H9 (cell line): ENCODE measurements around the gene IQSEC1. TPM values are rescaled to one million over a fixed set of nuclear protein-coding genes. Genes with fewer than 3 reads are reported as not detected.

Experiments used
- DNase-seq: peaks from one replicate; pipeline ENCODE4 v3.0.0-alpha.2; 2017
- H2AFZ ChIP-seq: one replicate; pipeline ENCODE4 v1.6.1; 2013; ENCODE audit warnings: mild to moderate bottlenecking, low read length, control low read depth, moderate library complexity
- H2AK5ac ChIP-seq: 2 replicates; pipeline ENCODE4 v1.6.1; 2013; ENCODE audit warnings: low read length, control low read depth, mixed read lengths; ENCODE audit not compliant: insufficient read length
- H2BK120ac ChIP-seq: one replicate; pipeline ENCODE4 v1.6.1; 2013; ENCODE audit warnings: low read depth, mild to moderate bottlenecking, low read length, control low read depth, inconsistent platforms; ENCODE audit not compliant: poor library complexity, severe bottlenecking
- H2BK12ac ChIP-seq: 2 replicates; pipeline ENCODE4 v1.6.1; 2013; ENCODE audit warnings: low read length, control low read depth, mixed read lengths, low read depth; ENCODE audit not compliant: insufficient read length
- H2BK15ac ChIP-seq: 2 replicates; pipeline ENCODE4 v1.6.1; 2013; ENCODE audit warnings: low read depth, low read length, control low read depth
- H2BK20ac ChIP-seq: one replicate; pipeline ENCODE4 v1.6.1; 2013; ENCODE audit warnings: low read depth, mild to moderate bottlenecking, low read length, control low read depth, inconsistent platforms; ENCODE audit not compliant: poor library complexity, severe bottlenecking
- H2BK5ac ChIP-seq: 2 replicates; pipeline ENCODE4 v1.6.1; 2013; ENCODE audit warnings: low read length, control low read depth, mixed read lengths; ENCODE audit not compliant: insufficient read length
- H3K14ac ChIP-seq: 2 replicates; pipeline ENCODE4 v1.6.1; 2013; ENCODE audit warnings: low read length, control low read depth; ENCODE audit not compliant: insufficient read depth
- H3K18ac ChIP-seq: 2 replicates; pipeline ENCODE4 v1.6.1; 2013; ENCODE audit warnings: low read depth, mild to moderate bottlenecking, mixed read lengths, low read length, control low read depth; ENCODE audit not compliant: insufficient read length
- H3K23ac ChIP-seq: 2 replicates; pipeline ENCODE4 v1.6.1; 2013; ENCODE audit warnings: low read length, control low read depth, mixed read lengths, low read depth; ENCODE audit not compliant: insufficient read length
- H3K23me2 ChIP-seq: 2 replicates; pipeline ENCODE4 v1.6.1; 2013; ENCODE audit warnings: low read depth, mild to moderate bottlenecking, mixed read lengths, low read length, control low read depth; ENCODE audit not compliant: insufficient read length, poor library complexity, severe bottlenecking
- H3K27ac ChIP-seq: 2 replicates; pipeline ENCODE4 v1.5.1; 2013; ENCODE audit warnings: low read length, control low read depth, mixed read lengths, low read depth; ENCODE audit not compliant: insufficient read length
- H3K27me3 ChIP-seq: 2 replicates; pipeline ENCODE4 v1.6.1; 2013; ENCODE audit warnings: low read length, control low read depth, inconsistent platforms; ENCODE audit not compliant: insufficient read depth
- H3K4ac ChIP-seq: 2 replicates; pipeline ENCODE4 v1.6.1; 2013; ENCODE audit warnings: low read depth, mild to moderate bottlenecking, control low read depth, inconsistent platforms, low read length, moderate library complexity
- H3K4me1 ChIP-seq: 2 replicates; pipeline ENCODE4 v1.6.1; 2013; ENCODE audit warnings: low read length, control low read depth, inconsistent platforms; ENCODE audit not compliant: insufficient read depth
- H3K4me2 ChIP-seq: 2 replicates; pipeline ENCODE4 v1.6.1; 2013; ENCODE audit warnings: low read length, control low read depth, mixed read lengths; ENCODE audit not compliant: insufficient read length, insufficient read depth
- H3K56ac ChIP-seq: 2 replicates; pipeline ENCODE4 v1.6.1; 2013; ENCODE audit warnings: low read depth, mild to moderate bottlenecking, mixed read lengths, low read length, control low read depth; ENCODE audit not compliant: insufficient read length
- H3K79me1 ChIP-seq: 2 replicates; pipeline ENCODE4 v1.6.1; 2013; ENCODE audit warnings: low read depth, mild to moderate bottlenecking, moderate library complexity, low read length, control low read depth, inconsistent platforms; ENCODE audit not compliant: insufficient read depth, poor library complexity, severe bottlenecking
- H3K79me2 ChIP-seq: 2 replicates; pipeline ENCODE4 v1.6.1; 2013; ENCODE audit warnings: low read length, control low read depth, inconsistent platforms; ENCODE audit not compliant: insufficient read depth
- H3K9ac ChIP-seq: 2 replicates; pipeline ENCODE4 v1.6.1; 2013; ENCODE audit warnings: low read length, control low read depth, mixed read lengths; ENCODE audit not compliant: insufficient read length; ENCODE audit errors: extremely low read depth
- H3K9me3 ChIP-seq: one replicate; pipeline ENCODE4 v1.6.1; 2013; ENCODE audit warnings: low read depth, low read length, inconsistent platforms; ENCODE audit not compliant: control insufficient read depth
- H3T11ph ChIP-seq: one replicate; pipeline ENCODE4 v1.6.1; 2013; ENCODE audit warnings: mild to moderate bottlenecking, low read length, control low read depth, inconsistent platforms
- H4K20me1 ChIP-seq: one replicate; pipeline ENCODE4 v1.6.1; 2013; ENCODE audit not compliant: control insufficient read depth, insufficient read length, insufficient read depth
- H4K5ac ChIP-seq: 2 replicates; pipeline ENCODE4 v1.6.1; 2013; ENCODE audit warnings: low read depth, mild to moderate bottlenecking, mixed read lengths, low read length, control low read depth; ENCODE audit not compliant: insufficient read length
- H4K8ac ChIP-seq: replicated peaks from 2 replicates; pipeline ENCODE4 v1.6.1; 2013; ENCODE audit warnings: low read length, control low read depth, mixed read lengths, low read depth; ENCODE audit not compliant: insufficient read length
- H4K91ac ChIP-seq: 2 replicates; pipeline ENCODE4 v1.6.1; 2013; ENCODE audit warnings: low read depth, mild to moderate bottlenecking, moderate library complexity, mixed read lengths, low read length, control low read depth; ENCODE audit not compliant: insufficient read length
- H3K27ac Mint-ChIP-seq, 3 experiments: 2 replicates in 2 of 3; 3 replicates in 1 of 3; pipeline ENCODE4 v1.8.0; 2020 to 2021; ENCODE audit warnings: mixed read lengths in 3 of 3, mild to moderate bottlenecking in 1 of 3, moderate library complexity in 1 of 3
- H3K27me3 Mint-ChIP-seq: 2 replicates; pipeline ENCODE4 v1.8.0; 2021; ENCODE audit warnings: low read depth, mild to moderate bottlenecking, moderate library complexity, mixed read lengths
- H3K36me3 Mint-ChIP-seq, 3 experiments: 2 replicates in 2 of 3; 3 replicates in 1 of 3; pipeline ENCODE4 v1.8.0; 2020 to 2021; ENCODE audit warnings: low read depth in 3 of 3, mixed read lengths in 3 of 3; ENCODE audit not compliant: insufficient read depth in 1 of 3
- H3K4me1 Mint-ChIP-seq, 2 experiments: 2 replicates each; pipeline ENCODE4 v1.8.0; 2020; ENCODE audit warnings: mixed read lengths in 2 of 2
- H3K4me3 Mint-ChIP-seq, 2 experiments: 2 replicates in 1 of 2; 3 replicates in 1 of 2; pipeline ENCODE4 v1.8.0; 2020 to 2021; ENCODE audit warnings: mild to moderate bottlenecking in 2 of 2, mixed read lengths in 2 of 2, moderate library complexity in 1 of 2
- H3K9me3 Mint-ChIP-seq, 2 experiments: 2 replicates in 1 of 2; 3 replicates in 1 of 2; pipeline ENCODE4 v1.8.0; 2020; ENCODE audit warnings: mild to moderate bottlenecking in 2 of 2, mixed read lengths in 2 of 2, moderate library complexity in 1 of 2
- WGBS: extraction: QIAGEN DNeasy Blood & Tissue Kit; methylation state at CpG from one replicate; pipeline ENCODE4 v1.1.7; 2013; ENCODE audit warnings: missing lambda C conversion rate, low lambda C conversion rate, mixed read lengths; ENCODE audit not compliant: insufficient read length; ENCODE audit errors: extremely low coverage; 5-methylcytosine and 5-hydroxymethylcytosine counted together
- total RNA-seq: library from RNA; stranded (reverse); gene quantifications from 2 replicates; pipeline ENCODE4 v1.2.1, GENCODE V29; 2021
- TF ChIP-seq, protein P1 (sequence below): fragments of 200-600 bp; sonication (generic); conservative IDR thresholded peaks from 3 replicates; pipeline ENCODE4 v1.8.0; 2021; ENCODE audit warnings: antibody characterized with exemption, mild to moderate bottlenecking

The IQSEC1 gene
- total RNA-seq, 1 experiment from 2014 or later = 19.1 TPM

GRCh38 chr3:12908859-12909258 lies 164.4 kb downstream of the IQSEC1 start:
- Histone ChIP-seq H2BK12ac (no peak overlapping the region), H2BK20ac (no peak overlapping the region), H3K23ac (no peak overlapping the region), H3K4ac (no peak overlapping the region), H3T11ph (no peak overlapping the region), H3K14ac (no peak overlapping the region), H2BK5ac (no peak overlapping the region), H3K79me1 (no peaks in the 10 kb centered on the region), H3K4me1 (no peaks in the 10 kb centered on the region), H3K9me3 (no peaks in the 10 kb centered on the region), H3K79me2 (no peaks in the 10 kb centered on the region), H4K8ac (no peak overlapping the region), H4K91ac (no peak overlapping the region), H3K4me2 (no peak overlapping the region), H4K5ac (no peak overlapping the region), H2AK5ac (no peak overlapping the region), H3K27me3 (no peaks in the 10 kb centered on the region), H3K27ac (no peak overlapping the region), H3K23me2 (no peaks in the 10 kb centered on the region), H4K20me1 (no peaks in the 10 kb centered on the region), H2AFZ (no peak overlapping the region), H3K18ac (no peak overlapping the region), H3K9ac (no peak overlapping the region), H3K56ac (no peak overlapping the region), H2BK120ac (no peak overlapping the region), H2BK15ac (no peak overlapping the region)
- Mint-ChIP-seq H3K9me3 (no peaks in the 10 kb centered on the region; a peak in 1 of 5 replicates), H3K27ac (peak overlapping the region in 1 of 3 experiments; percentile 4; a peak in 1 of 7 replicates), H3K4me1 (peaks cover 0 to 9% of the 10 kb centered on the region in 2 experiments; a peak in 2 of 4 replicates), H3K4me3 (no peak overlapping the region), H3K36me3 (peaks cover 35 to 53% (median 48%) of the 10 kb centered on the region in 3 experiments), H3K27me3 (no peaks in the 10 kb centered on the region; the same call in 1 of the 2 replicates)
- no CpG with 5 or more reads among the region's 7 CpGs for WGBS
- no peak for DNase-seq
- TF ChIP-seq, protein P1, sequence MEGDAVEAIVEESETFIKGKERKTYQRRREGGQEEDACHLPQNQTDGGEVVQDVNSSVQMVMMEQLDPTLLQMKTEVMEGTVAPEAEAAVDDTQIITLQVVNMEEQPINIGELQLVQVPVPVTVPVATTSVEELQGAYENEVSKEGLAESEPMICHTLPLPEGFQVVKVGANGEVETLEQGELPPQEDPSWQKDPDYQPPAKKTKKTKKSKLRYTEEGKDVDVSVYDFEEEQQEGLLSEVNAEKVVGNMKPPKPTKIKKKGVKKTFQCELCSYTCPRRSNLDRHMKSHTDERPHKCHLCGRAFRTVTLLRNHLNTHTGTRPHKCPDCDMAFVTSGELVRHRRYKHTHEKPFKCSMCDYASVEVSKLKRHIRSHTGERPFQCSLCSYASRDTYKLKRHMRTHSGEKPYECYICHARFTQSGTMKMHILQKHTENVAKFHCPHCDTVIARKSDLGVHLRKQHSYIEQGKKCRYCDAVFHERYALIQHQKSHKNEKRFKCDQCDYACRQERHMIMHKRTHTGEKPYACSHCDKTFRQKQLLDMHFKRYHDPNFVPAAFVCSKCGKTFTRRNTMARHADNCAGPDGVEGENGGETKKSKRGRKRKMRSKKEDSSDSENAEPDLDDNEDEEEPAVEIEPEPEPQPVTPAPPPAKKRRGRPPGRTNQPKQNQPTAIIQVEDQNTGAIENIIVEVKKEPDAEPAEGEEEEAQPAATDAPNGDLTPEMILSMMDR = no peak
